ENCODE results near the gene MEIS1.

MEIS1 gene

DNA sequence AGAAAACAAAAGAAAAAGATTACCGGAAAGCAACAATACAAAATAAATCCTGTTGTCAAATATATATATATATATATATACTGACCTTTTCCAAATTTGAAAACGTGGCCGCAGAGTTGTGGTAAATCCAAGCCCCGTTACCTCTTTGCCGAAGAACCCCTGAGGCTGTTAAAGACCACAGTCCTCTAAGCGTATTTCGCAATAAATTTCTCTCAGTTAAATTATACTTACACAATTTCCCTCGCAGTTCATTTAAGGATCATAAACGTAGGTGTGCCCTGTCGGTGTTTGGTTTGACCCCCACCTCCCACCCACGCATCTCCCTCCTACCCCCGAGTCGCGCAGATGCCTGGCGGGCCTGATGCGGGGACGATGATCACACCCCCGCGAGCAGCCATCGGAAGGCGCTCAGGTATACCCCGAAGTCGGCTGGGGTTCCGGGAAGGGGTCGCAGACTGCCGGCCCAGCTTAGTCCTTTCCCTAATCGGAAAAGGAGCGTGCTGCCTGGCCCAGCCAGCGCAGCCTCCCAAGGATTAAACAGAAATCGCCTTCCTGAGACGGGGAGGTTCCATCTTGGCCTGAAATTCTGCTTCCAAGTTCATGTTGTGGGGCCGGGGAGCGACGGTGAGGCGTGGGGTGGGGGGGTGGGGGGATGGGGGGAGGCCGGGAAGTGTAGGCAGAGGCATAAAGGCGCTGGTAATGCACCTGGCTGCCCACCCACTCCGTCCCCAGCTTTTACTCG is 2.9 kb upstream of the MEIS1 start:
- no peak for DNase-seq

DNA sequence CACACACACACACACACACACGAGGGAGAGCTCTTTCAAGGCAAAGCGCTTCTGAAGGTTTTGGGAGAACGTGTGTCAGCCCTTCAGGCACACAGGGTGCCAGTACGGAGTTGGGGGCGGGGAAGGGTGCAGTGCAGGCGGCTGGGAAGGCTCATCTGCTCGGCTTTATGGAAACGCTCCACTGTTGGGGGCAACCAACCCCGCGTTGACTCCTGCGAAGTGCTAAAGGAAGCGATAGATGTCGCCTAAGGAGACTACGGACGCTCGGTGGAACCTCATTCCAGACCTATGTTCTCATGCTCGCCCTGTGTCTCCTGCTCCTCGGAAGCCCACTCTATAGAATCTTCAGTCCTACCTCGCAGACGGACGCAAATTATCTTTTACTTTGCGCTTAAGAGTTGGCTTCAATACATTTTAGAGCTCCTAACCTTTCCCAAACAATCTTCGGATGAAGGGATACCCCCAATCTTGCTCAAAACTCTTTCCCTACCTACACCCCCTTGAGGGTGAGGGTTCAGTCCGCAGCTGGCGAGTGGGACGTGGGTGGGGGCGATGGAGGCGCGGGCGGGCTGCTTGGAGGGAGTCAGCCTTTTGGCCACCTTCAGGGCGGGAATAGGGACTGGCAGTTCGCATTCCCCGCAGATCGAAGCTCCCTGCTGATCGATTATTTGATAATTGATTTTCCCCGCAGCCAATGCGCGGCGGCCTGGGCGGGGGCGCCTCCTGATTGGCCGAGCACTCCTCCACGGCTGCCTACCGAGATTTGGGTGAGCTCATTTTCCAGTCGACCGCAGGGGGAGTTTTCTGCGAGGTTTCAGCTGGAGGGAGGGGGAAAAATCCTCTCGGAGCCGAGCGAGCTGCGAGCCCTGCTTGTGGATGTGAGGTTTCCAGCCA is 1.9 kb upstream of the MEIS1 start:
- DNase-seq = no peak

DNA sequence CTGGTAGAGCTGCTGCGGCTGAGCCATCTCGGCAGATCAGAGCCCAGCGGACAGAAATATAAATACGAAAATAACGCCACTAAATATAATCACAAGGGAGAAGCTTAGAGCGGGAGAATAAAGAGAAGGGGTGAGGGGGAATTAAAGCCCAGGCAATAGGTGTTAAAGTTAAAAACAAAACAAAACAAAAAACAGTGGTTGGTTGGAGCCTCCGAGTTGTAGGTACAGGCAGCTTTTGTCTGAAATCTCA is 1.3 kb upstream of the MEIS1 start:
- no peak for DNase-seq

DNA sequence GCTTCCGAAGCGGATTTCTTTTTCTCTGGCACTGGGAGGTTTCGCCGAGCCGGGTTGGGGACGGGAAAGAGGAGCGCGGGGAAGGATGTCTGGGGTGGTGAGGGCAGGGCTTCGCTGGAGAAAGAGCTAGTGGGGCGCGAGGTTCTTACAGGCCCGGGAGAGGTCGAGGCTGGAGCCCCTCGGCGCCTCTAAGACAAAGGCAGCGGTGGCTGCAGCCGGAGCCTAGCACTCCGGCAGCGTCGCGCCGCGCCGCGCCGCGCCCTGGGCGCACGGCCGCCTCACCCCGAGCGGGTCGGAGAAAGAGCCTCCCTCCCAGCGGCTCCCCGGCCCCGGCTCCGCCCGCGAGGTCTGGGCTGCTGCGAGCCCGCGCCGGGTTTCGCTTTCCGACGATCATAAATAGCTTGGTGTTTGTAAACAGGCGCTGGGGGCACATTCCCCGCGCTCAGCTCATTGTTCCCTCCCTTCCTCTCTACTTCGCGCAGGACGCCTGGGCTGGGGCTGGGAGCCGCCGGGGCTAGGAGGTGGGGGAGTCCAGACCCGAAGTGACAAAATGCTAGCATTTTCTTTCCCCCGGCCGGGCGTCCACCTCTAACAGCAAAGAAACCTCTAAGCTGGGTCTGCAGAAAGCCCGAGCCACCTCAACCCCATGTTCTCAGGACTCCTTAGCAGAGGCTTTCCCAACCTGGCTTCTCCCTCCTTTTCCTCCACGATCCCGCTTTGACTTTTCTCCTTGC is 813 bp upstream of the MEIS1 start:
- DNase-seq = no peak

DNA sequence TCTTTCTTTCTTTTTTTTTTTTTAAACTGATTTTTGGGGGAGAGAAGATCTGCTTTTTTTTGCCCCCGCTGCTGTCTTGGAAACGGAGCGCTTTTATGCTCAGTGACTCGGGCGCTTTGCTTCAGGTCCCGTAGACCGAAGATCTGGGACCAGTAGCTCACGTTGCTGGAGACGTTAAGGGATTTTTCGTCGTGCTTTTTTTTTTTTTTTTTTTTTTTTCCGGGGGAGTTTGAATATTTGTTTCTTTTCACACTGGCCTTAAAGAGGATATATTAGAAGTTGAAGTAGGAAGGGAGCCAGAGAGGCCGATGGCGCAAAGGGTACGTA is 587 bp downstream of the MEIS1 start:
- no peak for DNase-seq

DNA sequence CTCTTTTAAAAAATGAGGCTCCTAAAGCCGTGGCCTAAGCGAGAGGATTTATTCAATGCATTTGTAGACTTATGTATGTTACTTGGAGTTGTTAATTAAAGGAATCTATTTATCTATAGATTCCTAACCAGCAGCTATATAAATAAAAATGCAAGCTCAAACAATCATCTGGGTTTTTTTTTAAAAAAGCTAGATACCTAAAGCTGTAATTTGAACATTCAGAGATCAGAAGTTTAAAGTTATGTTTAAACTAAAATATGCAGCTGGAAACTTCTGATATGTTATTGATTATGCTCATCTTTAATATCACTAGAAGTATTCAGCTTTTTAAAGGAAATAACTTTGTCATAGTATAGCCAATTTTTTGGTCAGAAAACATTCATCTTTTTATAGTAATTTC is 1.0 kb downstream of the MEIS1 start:
- no peak for DNase-seq

DNA sequence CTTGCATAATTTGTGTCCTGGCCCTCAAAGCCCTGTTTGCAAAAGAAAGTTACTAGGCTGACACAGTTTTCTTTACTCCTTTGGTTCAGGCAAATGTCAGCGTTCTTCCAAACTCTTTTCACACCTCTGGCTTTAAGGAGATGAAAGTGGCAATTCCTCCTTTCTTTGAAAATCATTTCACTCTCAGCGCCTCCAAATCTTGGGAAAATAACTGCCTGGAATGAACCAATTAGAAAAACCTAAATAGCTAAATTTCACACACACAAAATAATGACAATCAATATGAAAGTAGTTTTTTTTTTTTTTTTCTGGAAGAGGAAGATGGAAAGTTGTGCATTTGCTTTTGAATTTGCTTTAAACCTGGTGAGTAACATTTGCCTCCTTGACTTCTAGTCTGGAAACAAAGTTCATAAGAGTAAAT is 1.7 kb downstream of the MEIS1 start:
- no peak for DNase-seq

DNA sequence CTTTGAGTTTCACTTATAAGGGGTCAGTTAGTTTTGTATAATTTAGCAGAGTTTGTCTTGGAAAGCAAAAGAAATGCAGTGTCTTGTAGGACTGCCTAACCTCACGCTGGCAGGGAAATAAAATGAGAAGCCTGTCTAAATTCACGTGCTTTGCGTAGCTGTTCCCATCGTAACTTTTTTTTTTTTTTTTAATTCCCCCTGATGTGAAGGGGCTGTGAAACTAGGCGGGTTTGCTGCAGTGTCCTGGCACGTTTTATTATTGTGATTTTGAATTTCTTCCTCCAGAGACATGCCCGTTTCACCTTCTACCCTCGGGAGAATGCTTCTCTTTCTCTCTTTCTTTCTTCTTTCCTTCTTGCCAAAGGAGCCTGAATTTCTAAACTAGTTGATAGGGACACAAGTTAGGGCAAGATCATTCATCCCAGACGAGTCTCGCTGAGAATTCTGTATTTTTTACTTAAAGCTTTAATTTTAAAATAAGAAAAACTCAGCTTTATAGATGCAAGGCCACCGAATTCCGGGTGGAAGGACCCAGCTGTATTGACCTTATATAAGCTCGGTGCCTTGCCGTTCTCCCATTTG is 2.3 kb downstream of the MEIS1 start:
- DNase-seq = no peak

DNA sequence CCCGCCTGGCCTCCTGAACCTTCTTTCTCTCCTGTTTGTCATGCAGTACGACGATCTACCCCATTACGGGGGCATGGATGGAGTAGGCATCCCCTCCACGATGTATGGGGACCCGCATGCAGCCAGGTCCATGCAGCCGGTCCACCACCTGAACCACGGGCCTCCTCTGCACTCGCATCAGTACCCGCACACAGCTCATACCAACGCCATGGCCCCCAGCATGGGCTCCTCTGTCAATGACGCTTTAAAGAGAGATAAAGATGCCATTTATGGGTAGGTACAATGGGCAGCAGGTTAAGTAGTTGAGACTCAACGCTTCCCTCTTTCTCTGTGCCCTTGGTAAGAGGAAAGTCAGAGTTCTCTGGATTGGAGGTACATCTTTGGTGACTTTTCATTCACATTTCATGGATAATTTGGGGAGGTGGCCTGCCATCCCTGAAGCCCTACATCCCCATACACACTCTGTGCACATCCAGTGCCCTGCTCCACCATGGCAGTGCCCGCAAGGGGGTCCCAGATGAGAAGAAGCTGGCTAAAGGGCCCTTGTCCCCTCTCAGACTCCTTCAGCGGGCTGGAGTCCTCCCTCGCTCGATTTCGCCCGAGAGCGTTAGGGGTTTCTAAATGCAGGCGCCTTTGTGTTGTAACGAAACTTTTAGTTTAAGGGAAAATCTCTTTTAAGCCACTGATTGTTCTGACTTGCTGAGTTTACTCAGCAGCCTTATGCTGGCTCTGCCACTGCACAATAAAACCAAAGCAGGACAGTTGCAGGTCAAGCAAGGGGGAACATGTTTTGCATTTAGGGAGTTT is 3.0 kb downstream of the MEIS1 start:
- DNase-seq = no peak

DNA sequence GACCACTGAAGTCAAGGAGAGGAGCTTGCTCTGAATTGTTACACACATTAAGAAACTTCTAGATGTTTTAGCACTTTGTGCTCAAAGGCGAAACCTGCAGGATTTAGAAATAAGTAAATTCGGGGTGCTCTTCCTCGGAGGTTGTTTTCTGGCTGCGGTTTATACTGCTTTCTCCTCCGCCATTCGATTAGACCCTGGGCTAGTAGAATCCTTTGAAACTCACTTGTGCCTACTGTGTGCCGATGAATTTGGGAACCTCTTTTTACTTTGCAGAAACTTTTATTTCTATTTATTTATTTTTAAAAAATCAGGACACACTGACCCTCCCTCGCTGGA is 3.5 kb downstream of the MEIS1 start:
- DNase-seq = no peak

DNA sequence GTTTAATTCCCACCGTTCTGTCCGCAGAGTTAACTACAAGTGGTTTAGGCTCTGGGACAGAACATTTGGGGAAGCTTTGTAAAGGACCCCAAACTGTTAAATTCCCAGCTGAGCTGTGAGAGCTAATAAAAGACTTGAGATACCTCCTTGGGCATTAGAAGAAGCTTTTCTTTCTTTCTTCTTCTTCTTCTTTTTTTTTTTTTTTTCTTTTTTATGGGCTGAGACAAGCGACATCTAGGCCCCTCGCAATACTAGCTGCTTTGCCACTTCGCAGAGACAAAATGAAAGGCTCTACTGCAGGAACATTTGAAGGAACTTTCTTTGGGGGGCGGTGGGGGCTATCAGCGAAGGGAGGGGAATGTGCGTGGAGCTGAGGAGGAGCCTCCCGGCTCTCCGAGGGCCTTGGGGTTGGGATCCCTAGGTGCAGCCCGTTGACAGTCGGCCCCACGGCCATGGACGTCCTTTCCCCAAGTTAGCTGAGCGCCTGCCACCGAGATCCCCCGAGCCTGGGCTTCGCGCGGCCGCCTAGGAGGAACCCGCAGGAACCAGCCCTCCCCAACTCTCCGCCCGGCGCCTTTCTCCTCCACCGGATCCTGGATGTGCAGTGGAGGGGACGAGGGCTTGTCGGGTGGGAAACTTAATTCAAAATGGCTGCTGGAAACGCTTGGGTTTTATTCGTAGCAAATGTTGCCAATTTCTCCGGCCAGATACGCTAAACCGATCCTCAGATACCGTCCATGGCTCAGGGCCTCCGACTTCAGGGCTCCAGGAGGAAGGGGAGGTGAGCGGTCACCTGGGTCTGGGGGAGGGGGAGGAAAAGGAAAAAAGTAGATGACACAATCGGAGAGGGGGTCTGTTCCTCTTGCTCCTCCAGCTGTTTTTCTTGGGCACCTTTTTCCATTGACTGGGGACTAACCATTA is 4.2 kb downstream of the MEIS1 start:
- no peak for DNase-seq

DNA sequence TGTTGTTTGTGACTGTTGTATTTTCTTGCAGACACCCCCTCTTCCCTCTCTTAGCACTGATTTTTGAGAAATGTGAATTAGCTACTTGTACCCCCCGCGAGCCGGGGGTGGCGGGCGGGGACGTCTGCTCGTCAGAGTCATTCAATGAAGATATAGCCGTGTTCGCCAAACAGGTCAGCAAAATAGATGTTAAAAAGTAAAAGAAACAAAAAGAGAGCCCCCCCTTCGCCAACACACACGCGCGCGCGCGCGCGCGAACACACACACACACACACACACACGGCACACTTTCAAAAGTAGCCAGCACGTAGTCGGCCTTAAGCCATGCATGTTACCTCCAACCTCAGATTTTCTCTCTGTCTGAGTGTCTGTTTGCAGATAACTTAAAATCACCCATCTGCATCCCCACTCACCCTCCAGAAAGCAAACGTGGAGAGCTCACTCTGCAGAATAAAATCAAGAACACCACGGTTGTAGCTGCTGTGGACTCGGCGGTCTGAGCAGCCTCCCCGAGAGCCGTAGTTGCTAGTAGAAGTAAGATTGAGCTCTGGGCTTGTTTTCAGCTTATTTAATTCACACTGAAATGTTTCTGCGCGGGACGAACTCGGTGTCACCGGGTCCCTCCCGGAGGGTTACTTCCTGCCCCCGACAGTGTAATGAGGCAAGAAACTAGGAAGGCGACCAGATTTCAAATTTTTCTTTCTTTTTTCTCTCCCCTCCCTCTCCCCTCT is 5.1 kb downstream of the MEIS1 start:
- DNase-seq = no peak

DNA sequence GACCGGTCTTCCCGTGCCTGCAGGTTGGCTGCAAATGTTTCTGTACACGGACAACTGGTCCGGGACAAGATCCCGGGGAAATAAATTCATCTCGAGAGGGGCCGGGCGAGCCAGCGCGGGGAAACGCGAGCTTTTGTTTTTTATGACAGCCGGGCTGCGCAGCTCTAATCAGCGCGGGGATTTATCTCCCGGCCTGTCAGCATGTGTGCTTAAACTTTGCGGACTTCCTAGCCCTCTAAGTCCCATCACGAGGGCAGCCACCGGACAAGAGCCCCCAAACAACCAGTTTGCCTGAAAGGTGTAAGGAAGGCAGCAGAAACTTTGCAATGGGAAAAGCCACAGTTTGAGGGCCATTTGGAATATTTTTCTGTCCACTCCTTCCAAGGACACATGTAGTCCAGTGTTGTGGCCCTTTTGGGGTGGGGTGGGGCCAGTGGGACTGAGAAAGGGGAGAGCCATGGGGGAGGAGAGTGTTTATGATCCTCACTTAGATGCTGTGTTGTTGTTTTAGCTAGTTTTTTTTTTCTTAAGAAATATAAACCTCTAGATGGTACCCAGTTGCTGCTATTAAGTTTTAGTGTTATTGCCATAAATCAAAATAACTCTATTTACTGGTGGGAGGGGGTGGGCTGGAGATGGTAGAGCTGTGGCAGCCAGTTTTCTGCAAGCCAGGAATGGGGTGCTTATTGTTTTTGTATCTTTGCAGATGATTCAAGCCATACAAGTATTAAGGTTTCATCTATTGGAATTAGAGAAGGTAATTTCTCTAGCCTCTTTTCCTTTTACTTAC is 6.0 kb downstream of the MEIS1 start:
- DNase-seq = no peak

DNA sequence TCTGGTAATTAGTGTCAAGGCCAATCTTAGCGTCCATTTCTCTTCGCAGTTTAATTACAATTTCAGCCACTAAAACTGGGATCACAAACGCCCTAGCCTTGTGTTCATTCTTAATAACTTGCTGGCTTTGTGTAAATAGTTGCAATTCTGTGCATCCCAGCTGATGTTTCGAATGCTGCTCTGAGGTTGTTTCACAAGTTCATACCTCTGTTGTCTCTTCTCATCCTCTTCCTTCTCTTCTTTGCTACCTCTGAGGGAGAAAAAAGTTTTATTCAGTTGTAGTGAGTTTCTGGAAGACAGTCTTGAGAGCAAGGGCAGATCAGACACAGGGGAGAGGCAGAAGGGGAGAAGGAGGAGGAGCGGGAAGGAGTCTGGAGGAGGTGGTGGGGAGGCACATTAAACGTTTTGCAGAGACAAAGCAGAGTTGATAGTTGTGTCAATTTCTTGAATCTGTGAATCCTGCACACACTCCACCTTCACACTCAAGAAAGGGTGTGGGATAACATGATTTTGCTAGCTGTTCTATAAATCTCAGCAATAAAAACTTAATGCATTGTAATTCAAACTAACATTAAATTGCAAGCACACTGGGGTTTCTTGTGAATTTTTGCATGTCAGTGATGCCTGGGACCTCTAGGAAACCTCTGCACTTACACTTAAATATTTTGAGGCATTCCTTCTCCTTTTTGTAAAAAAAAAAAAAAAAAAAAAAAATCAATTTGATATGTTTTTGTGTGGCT is 6.8 kb downstream of the MEIS1 start:
- DNase-seq = no peak

DNA sequence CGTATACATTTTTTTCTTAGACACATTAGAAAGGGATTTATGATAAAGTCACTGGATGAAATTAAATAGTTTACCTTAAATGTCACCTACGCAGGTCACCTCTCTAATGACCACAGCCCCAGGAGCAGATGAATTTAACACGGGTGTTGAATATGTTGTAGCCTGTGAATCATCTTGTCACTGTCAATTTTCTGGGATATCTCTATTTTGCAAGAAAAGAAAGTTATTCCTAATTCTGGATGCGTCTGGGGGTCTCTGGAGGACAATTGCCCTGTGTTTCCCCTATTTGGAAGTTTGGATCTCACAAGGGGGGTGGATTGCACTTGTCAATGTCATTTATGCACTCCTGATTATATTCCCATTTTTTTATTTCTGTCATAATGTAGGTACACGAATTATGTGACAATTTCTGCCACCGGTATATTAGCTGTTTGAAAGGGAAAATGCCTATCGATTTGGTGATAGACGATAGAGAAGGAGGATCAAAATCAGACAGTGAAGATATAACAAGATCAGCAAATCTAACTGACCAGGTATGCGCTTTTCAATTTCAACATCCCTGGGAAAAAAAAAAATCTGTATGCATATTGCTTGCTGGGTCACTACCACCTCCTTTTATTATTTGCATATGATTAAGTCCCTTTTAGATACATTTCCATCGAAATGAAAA is 7.7 kb downstream of the MEIS1 start:
- DNase-seq = no peak

DNA sequence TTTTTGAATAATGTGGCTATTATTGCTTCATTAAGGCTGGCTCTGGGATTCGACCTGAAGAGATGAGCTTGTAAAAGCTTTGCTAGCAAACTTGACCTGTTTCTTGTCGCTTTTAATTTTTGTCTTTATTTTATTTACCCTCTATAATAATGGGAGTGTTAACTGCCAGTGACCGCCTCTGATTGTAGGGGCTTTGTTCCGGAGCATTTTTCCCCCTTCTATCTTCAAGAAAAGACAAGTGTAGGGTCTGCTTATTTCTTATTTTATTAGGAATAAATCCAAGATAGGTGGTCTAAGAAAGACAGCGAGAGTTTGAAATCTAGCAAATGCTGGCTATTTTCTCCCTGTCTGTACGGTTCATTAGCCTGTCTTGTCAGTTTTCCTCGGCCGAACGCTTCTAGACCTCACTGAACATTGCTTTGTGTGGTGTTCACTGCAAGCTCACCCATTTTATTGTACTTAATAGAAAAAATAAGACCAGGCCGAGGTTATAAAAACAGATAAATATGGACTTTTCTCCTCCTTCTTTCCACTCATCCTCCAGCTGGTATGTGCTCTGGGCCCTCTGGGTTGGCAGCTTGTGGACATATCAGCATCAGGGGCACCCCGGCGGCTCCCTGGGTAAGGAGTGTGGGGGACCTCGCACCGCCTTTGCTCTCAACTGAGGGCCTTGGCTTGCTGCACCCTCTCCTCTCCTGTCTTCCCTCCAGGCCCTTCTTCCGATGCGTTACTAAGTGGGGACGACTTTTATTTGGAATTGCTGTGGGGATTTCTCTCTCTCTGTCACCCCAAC is 8.5 kb downstream of the MEIS1 start:
- DNase-seq = no peak

DNA sequence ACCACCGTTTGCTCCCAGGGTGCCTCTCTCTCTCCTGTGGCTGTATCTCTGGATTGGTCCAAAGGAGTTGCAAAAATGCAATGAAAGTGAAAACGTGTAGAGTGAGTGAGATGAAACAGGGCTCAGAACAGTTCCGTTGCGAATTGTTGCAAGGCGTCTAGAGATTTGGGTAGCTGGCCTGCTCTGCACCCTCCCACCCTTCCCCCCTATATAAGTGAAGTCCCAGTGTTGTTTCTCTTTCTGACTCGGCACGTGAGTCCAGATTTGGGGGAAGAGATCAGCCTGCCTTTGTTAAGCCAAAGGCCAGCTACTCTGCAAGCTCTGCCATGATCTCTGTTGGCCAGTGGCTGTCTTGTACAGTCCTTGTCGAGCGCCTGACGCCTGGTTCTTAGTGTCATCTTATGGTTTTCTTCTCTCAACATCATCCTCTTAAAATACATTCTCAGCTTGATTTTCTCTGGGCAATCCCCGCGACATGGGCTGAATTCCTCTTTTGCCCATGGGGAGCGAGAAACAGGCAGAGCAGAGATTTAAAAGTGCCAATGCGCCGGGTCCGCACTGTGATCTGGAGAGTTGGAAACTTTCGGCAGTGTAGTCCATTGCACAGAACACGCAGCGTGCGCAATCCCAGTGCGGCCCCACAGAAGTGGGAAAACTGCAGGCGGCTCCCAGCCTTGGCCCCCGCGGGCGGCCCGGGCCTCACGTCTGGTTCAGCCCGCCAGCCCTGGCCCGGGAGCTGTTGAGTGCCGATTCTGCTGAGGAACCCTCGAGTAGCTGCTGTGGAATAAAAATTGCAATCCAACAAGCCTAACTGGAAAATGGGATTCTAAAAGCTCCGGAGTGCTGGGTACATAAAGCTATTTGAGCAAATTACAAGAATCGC is 9.3 kb downstream of the MEIS1 start:
- DNase-seq = no peak
